ENCODE measurements around the gene PDE2A. TPM values are rescaled to one million over a fixed set of nuclear protein-coding genes. Genes with fewer than 3 reads are reported as not detected.

PDE2A gene
- total and polyA plus RNA-seq, 2 of the 4 experiments (the other 2 are of a cell fraction), result 0.02 TPM; not detected in 1

- Histone ChIP-seq H3K9ac (ENCODE audit: low read depth, low read length) (no peak overlapping the region), H4K91ac (ENCODE audit: insufficient read depth, low read depth, low read length) (no peak overlapping the region), H3K4me3 (ENCODE audit: insufficient read depth, low read depth, low read length) (no peak overlapping the region), H2BK120ac (ENCODE audit: low read depth, low read length) (no peak overlapping the region), H3K9me1 (ENCODE audit: insufficient read depth, low read length) (peaks cover 4% of the 10 kb centered on the region; the same call in 1 of the 2 replicates), H2BK20ac (ENCODE audit: low read depth, low read length) (no peak overlapping the region), H3K23ac (ENCODE audit: low read depth, low read length) (no peak overlapping the region), H2BK5ac (ENCODE audit: low read depth, low read length, poor library complexity, severe bottlenecking) (no peak overlapping the region), H4K8ac (ENCODE audit: low read depth in 2 of 2, low read length in 2 of 2) (no peak overlapping the region), H3K4me1 (ENCODE audit: control insufficient read depth, insufficient read depth, low read length) (0 out of 2 replicates have a peak, but pooled peaks cover 1% of the 10 kb centered on the region), H3K36me3 (ENCODE audit: control insufficient read depth, insufficient read depth, low read length) (no peaks in the 10 kb centered on the region), H3K18ac (ENCODE audit: low read depth, low read length) (no peak overlapping the region), H3K79me1 (ENCODE audit: low read depth in 1 of 2, low read length in 2 of 2) (no peaks in the 10 kb centered on the region), H2AK9ac (replicated peaks; ENCODE audit: low read depth, low read length, poor library complexity) (no peak overlapping the region), H2AK5ac (ENCODE audit: low read depth, low read length) (no peak overlapping the region), H3K27ac (ENCODE audit: insufficient read depth, low read length) (no peak overlapping the region), H3K56ac (ENCODE audit: extremely low read depth, insufficient read depth, low read length) (no peak overlapping the region), H2AFZ (replicated peaks; ENCODE audit: low read length, poor library complexity) (no peak overlapping the region), H3K14ac (replicated peaks; ENCODE audit: low read depth, low read length) (no peak overlapping the region), H4K5ac (ENCODE audit: low read depth, low read length) (no peak overlapping the region), H2BK15ac (ENCODE audit: low read depth, low read length) (no peak overlapping the region), H3K4ac (ENCODE audit: low read depth, low read length) (no peak overlapping the region), H4K20me1 (ENCODE audit: insufficient read depth, low read length) (no peaks in the 10 kb centered on the region), H3K4me2 (ENCODE audit: low read depth, low read length) (no peak overlapping the region), H3K27me3 (ENCODE audit: control insufficient read depth, insufficient read depth, low read length) (peaks cover 28% of the 10 kb centered on the region), H3K9me3 (ENCODE audit: control insufficient read depth, insufficient read depth, low read length) (no peaks in the 10 kb centered on the region)
- TF ChIP-seq FOS (IDR thresholded peaks at IDR 0.05; ENCODE audit: low read depth, low read length) (no peak), CEBPB (IDR thresholded peaks at IDR 0.05; ENCODE audit: low read depth, low read length) (no peak), MAFK (IDR thresholded peaks at IDR 0.05; ENCODE audit: low read depth, low read length) (no peak), CHD1 (IDR thresholded peaks at IDR 0.05; ENCODE audit: low read depth, low read length) (no peak), RAD21 (IDR thresholded peaks at IDR 0.05; ENCODE audit: low read length) (no peak), BHLHE40 (IDR thresholded peaks at IDR 0.05; ENCODE audit: low read depth, low read length) (no peak), MAZ (IDR thresholded peaks at IDR 0.05; ENCODE audit: borderline replicate concordance, low read depth, low read length) (no peak), MXI1 (IDR thresholded peaks at IDR 0.05; ENCODE audit: borderline replicate concordance, low read depth, low read length) (no peak)
- TF ChIP-seq, protein P1, sequence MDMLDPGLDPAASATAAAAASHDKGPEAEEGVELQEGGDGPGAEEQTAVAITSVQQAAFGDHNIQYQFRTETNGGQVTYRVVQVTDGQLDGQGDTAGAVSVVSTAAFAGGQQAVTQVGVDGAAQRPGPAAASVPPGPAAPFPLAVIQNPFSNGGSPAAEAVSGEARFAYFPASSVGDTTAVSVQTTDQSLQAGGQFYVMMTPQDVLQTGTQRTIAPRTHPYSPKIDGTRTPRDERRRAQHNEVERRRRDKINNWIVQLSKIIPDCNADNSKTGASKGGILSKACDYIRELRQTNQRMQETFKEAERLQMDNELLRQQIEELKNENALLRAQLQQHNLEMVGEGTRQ (IDR thresholded peaks at IDR 0.05; ENCODE audit: low read depth, low read length), result no peak
- ATAC-seq (ENCODE audit: low read depth) (no peak), DNase-seq (no peak)
- intact Hi-C loops (cut with micrococcal nuclease), result loop anchor here (1.0 kb wide), 1 partner anchor 103 kb away; no protein-coding TSS in a partner anchor
- 25% methylated on average over 1 of the region's 2 CpGs; no CpG with 5 or more reads in 1 of the 2 experiments for WGBS, 2 experiments (ENCODE audit: extremely low coverage in 2 of 2, insufficient read length in 1 of 2)
- no TSS peak for BruUV-seq (replicated peaks)
- ChIA-PET CTCF (interaction anchor here (0.7 to 1.8 kb wide), 2 partner anchors 27 to 96 kb away, joined by 4 to 8 read pairs; no protein-coding TSS in a partner anchor), POLR2A (ENCODE audit: unreplicated experiment) (no interaction called here)
- in situ Hi-C loops (cut with MboI; ENCODE audit: low sequenced_read_pairs), result no loop called here
- dilution Hi-C loops (cut with HindIII; ENCODE audit: low sequenced_read_pairs, unreplicated experiment), result no loop called here
Measured at GRCh38 chr11:72573855-72574445, 100.3 kb downstream of the PDE2A start.

Measured in IMR-90 (cell line).